ENCODE results near the gene SCAMP5.

SCAMP5 gene

DNA sequence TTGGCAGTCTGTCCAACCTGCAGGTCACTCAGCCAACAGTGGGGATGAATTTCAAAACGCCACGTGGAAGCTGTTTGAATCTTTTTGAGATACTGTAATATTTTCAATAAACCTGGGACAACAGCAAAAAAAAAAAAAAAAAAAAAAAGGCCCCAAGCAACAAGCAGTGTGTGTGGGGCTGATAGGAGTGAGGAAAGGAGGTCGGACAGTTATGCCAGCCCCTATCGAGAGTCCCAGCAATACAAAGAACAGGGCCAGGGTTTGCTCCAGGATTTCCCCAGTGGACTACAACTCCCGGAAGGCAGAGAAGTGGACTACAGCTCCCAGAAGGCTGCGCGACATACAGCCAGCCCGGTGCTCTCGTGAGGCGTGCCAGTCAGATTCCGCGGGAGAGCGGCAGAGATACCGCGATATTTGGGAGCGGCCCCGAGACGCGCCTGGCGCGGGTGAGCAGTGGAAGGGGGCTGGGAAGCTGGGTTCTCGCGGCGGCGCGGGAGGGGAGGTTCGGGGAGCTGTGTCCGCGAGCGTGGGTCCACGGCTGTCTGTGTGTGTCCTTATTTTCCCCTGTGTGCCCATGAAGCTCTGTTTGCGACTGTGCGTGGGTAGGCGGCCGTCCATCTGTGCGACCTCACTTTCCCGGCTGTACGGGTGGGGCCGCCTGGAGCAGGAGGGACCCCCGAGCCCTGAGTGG, 28.0 kb downstream of the SCAMP5 start, which contains the start of gene PPCDC:
PPCDC (plus strand) TSS at position 410 of the 691 bp plus-strand sequence. CDS start 4,729 bp downstream, outside the sequence.
- DNase-seq (ENCODE audit: low spot score), result peak; percentile 95

DNA sequence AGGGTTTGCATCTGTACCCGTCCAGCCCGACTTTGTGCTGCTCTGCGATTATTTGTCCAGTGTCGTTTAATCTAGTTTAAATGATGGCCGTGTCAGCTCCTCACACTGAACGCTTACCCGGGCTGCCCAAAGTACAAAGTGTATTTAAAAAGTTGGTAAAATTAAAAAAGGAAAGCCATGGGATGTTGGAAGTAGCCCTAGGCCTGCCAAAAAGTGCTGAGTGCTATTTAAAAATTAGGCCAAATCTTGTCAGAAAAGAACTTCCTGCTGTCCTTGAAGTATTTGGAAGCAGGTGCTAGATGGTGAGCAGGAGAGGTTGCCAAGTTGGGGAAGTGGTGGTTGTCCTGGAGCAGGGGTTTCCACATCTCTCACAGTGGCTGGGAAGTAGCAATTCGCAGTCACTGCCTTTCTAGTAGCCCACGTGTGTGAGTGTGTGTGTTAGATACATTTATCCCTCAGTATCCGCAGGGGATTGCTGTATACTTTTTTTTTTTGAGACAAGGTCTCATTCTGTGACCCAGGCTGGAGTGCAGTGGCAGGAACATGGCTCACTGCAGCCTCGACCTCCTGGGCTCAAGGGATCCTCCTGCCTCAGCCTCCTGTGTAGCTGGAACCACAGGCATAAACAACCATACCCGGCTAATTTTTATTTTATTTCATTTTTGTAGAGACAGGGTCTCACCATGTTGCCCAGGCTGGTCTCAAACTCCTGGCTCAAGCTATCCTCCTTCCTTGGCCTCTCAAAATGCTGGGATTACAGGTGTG, 28.7 kb downstream of the SCAMP5 start:
- no peak for DNase-seq (ENCODE audit: low spot score)

DNA sequence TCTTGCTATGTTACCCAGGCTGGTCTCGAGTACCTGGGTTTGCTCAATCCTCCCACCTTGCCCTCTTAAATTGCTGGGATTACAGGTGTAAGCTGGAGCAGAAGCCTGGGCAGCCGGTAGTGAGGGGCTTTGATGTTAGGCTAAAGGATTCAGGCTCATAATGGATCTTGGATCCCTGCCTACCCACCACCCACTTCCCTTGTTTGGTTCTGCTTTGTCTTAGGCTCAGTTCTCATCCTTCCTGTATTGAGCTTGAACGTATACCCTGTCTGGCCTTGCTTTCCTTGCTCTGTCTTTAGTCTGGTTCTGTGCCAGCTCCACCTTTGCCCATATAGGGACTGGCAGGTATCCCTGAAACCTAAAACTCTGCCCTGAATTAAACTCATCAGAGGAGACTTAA, 29.7 kb downstream of the SCAMP5 start:
- no peak for DNase-seq (ENCODE audit: low spot score)

DNA sequence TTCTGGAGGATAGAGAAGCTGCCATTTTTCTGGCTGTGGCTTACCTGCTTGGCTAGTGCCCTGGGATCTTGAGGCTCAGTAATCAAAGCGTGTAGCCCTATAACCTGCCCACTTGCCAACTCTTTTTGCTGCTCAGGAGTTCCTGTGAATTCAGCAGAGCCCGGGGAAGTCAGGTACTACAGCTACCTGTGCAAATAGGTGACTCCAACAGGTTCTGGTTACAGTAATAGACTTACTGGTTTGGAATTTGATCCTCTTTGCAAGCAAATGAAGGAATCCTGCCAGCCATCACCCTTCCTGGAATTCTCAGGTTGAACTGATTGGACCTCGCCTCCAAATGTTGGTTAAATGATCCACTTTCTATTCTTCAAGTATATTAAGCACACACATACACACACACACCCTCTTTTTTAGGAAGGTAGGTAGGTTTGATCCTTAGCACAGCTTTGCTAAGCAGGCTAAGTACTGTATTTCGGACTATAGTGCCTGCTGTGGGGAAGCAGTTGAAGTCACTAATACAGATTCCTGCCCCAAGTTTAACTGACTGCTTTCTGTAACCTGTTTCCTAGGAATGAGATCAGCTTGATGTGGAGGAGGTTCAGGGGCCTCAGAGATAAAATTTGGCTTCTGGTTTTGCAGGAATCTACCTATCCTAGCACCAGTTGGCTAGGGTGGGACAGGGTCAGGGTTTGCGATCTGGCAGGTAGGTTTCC, 30.3 kb downstream of the SCAMP5 start:
- DNase-seq (ENCODE audit: low spot score), result no peak

DNA sequence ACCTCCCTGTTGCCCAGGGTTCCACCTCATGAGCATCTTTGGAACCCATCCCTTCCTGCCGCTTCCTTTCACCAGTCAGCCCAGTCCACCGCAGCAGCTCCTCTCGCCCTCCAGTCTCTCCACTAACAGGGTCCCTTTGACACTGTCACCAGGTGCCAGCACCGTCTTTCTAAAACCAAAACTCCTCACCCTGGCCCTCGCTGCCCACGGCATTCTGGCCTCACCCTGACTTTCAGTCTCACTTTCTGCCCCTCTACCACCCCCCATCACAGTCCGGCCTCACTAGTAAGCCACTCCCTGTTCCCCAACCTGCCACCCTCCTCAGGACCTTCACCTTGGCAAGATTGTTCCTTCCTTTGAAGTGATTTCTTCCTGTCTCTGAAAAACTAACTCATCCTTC, 32.2 kb downstream of the SCAMP5 start:
- DNase-seq (ENCODE audit: low spot score), result no peak

DNA sequence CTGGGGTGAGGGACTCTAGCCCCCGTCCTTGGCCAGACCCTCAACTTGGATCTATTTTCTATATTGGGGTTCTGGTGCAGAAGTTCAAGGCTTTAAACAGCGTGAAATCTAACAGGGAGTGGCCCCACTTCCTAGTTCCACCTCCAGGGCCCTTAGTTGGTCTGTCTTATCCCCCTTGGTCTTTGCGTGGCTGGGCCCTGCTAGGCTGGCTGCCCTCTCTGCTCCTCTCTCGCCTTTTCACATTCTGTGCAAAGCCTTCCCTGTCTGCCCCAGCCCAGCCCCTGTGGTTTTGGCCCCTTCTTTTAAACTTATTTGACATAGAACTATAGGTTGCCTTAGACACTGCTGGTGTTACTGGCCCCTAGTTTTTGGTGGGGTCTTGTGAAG, 33.6 kb downstream of the SCAMP5 start:
- DNase-seq (ENCODE audit: low spot score), result no peak

DNA sequence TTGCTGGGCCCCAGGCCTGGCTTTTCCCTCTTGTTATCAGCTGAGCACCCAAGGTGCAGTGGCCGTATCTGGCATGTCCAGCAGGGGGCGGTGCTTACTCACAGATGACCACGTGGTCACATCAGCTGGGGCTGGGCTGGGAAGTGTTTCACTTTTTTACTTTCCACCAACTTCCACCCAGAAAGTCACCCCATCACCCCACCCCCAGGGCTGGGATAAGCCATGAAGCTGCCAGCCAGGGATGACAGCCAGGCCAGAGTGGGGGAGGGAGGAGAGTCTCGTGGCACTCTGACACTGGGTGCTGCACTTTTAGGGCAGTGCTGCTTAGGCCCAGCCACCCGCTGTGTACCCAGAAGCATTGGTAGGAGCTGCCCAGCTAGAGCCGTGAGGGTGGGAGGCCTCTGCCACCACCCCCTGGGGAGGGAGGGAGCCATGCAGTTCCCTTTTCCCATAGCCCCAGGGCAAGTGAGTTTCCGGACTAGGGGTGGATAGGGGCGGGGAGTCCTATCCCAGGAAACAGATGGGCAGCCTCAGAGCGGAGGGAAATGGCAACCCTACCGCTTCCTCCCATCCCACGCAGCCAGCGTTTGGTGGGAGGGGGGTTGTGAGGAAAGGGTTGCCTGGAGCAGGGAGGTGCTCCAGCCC, 34.1 kb downstream of the SCAMP5 start:
- DNase-seq (ENCODE audit: low spot score), result peak; percentile 62

DNA sequence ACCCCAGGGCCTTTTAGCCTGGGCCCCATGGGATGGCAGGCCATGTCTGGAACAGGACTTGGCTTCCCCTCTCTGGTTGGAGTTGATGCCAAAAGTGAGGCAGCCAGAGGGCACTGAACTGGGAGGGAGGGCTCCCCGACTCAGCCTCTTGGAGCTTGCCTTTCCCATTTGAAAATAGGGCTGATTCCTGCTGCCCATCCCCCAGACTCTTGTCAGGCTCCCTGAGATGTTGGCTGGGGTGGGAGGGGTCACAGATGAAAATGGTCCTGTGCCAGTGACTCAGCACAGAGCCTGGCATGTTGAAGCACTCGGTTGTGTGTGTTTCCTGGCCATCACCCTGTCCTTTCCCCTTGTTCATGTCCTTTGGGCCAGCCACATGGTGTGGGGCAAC, 34.7 kb downstream of the SCAMP5 start:
- no peak for DNase-seq (ENCODE audit: low spot score)

DNA sequence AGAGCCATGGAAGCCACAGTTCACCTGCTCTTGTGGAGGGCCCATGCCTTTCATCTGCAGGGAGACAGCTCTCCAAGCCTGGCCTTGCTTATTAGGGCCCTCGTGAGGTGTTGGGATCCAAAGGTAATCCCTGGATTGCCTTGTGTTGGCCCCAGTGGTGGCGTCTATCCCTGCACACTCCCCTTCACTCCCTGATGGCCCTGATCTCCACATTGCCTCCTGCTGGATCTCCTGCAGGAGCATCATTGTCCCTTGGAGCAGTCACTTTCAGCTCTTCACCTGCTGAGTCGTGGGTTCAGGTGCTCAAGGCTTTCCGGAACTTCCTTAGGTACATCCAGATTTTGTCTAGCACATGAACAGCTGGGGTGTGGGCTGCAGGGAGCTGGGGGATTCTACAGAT, 35.1 kb downstream of the SCAMP5 start:
- no peak for DNase-seq (ENCODE audit: low spot score)

DNA sequence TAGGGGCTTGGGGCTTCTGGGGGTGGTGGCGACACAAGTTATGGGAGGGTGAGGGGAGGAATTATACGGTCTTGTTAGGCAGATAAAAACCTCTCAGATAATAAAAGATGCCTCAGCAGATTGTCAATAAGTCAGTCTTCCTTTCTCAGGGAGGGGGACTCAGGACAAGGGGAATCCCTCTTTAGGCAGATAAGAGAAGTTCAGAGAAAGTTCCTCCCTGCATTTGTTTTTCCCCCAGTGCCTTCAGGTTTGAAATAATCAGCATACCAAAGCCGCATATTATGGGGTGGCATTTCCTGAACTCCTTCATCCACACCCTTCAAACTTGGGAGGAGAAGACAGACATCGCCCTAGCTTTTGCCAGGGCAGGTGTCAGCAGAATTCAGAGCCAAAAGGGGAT, 36.5 kb downstream of the SCAMP5 start:
- DNase-seq (ENCODE audit: low spot score), result no peak

DNA sequence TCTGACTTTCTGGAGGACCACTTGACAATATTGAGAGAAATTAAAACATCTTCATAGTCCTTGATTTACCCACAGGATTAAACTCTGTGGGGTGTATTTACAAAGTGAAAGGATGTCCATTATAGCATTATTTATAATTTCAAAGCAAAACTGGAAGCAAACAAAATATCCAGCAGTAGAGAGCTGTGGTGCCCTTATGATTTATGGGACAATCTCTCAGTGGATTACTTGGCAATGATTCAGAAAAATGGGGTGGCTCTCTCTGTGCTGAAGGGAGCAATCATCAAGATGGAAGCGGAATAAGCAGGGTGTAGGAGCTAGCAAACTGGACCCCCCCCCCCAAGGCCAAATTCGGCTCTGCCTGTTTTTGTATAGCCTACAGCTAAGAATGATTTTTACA, 37.0 kb downstream of the SCAMP5 start:
- no peak for DNase-seq (ENCODE audit: low spot score)

DNA sequence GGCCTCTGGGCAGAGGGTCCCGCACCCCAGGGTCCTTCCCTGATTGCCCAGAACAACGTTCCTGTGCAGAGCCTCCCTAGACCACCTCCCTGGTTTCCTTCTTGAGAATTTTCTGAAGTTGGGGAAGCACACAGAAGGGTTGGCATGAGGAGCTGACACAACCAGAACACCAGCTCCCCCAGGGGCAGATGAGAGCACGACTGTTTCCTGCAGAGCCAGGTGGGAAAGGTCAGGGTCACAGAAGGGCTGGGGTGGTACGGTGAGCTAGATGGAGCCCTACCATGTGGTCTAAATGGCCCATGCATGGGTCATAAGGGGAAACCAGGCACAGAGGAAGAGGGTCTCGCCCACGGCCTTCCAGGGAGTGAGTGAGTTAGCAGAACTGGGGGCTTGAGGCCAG, 38.4 kb downstream of the SCAMP5 start:
- DNase-seq (ENCODE audit: low spot score), result no peak

DNA sequence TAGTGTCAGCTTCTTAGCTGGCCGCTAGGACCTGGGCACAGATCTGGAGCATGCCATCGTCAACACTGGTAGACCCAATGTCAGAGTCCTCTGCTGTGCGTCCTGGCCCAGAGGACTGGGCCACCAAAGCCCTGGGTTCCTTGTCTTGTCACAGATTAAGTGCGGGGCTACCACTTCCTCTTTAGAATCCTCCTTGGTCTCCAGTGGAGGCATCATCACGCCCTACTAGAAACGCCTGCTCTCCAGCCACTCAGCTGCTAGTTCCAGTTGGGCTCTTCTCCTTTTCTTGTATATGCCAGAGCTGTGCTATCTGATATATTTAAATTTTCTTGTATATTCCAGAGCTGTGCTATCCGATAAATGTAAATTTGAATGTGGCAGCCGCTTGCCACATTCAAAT, 39.3 kb downstream of the SCAMP5 start:
- no peak for DNase-seq (ENCODE audit: low spot score)

DNA sequence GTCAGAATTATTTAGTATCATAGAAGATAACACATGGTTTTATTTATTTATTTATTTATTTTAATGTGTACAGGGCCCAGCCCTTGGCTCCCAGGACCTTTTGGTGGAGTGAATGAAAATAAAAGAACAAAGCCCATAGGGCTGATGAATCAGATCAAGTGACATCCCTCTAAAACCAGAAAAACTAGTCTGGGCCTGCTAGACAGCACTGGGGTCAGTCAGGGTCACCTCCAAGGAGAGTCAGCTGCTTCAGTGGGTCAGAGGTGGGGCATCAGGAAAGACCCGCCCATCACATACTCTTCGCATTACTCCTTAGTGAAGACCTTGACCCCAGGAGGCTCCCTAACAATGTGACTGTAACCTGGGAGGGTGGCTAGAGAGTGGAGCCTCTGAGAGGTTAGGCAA, 40.9 kb downstream of the SCAMP5 start:
- peak; percentile 75 for DNase-seq (ENCODE audit: low spot score)

DNA sequence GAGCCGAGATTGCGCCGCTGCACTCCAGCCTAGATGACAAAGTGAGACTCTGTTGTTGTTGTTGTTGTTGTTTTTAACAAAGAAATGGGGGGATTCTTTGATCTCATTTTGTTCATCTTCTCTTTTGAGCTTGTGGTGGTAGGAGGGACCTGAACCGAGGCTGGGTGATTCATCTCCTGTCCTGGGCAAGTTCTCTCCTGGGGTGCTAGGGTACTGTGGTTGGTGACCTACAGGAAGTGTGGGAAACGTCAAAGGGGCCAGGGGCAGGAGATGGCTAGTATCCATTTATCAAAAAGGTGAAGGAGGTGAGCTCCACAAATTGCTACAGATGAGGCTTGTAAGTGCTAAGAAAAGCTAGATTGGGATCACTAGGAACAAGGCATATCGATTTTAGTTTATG, 42.3 kb downstream of the SCAMP5 start:
- peak; percentile 49 for DNase-seq (ENCODE audit: low spot score)

DNA sequence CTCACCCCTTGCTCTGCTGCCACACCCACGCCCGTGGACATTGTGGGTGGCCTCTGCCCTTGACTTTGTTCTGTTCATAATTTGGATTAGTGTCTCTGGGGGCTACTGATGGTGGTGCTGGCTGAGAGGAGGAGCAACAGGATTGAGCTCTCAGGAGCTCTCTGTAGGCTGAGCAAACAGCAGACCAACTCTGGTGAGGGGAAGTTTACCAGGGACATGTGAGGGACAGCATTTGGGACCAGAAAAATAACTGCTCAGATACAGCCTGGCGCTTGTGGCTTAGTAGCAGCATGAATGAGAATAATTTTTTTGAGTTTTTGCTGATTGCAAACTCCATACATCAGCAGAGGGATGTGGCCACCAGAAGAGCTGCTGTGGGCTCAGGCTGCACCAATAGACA, 42.9 kb downstream of the SCAMP5 start:
- no peak for DNase-seq (ENCODE audit: low spot score)

DNA sequence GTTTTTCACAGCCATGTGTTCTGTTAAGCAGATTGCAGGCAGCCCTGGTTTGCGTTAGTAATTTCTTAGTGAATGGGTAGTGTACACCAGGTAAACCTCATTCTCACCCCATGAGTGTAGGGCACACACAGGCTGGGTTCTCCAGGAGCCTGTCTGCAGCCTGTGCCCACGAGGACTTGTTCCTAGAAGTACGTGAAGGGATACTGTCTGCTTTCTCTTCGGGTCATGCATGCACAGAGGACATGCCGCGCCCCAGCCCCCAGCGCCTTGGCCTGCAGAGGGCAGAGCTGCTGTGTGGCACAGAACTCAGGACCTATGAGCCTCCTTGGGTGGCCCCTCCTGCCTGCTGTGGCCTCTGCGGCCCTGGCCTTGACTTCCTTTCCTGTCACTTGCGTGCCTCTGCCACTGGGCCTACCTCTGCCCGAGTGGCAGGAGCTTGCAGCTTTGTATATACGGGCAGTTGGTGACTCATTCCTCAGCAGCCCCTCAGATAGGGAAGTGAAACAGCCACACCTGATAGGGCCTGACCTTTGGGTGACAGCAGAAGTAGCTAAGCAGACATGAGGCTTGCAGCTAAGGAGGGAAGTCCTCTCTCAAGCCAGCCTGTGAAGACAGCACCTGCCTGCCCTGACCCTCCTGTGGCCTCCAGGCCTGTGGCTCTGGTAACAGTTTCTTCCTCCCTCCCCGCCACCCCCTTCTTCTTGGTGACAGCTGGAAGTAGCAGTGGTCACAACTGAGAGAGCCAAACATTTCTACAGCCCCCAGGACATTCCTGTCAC, 47.6 kb downstream of the SCAMP5 start:
- DNase-seq (ENCODE audit: low spot score), result peak; percentile 85

DNA sequence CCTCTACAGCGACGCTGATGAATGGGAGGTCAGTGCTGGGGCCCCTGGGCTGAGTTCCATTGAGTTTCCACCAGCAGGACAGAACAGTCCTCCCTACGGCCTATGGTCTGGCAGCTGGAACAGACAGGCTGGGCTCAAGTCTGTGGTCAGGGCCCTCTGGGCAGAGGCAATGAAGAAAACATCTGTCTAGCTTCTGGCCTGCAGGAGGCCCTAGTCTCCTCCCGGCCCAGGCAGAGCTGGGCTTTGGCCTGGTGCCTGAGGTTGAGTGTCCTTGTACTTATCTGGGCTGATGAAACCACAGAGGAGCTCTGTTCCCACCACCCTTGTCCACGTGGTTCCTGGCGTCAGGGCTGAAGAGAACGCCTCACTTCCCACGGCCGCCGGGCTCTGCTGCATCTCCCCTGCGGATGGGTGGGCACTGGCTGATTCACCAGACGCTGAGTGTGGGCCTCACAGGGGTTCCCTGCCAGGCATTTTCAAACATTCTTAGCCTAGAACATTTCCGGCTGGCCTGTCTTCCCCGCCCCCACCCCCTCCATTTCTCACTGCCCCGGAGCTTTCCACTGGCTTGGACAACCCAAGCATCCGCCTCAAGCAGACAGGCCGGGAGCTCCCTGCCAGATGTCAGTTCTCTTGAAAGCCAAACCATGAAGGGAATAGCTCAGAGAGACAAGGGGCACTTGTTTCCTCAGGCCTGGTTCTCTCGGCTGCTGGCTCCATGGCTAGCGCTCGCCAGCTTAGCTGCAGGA, 48.3 kb downstream of the SCAMP5 start:
- peak; percentile 36 for DNase-seq (ENCODE audit: low spot score)

DNA sequence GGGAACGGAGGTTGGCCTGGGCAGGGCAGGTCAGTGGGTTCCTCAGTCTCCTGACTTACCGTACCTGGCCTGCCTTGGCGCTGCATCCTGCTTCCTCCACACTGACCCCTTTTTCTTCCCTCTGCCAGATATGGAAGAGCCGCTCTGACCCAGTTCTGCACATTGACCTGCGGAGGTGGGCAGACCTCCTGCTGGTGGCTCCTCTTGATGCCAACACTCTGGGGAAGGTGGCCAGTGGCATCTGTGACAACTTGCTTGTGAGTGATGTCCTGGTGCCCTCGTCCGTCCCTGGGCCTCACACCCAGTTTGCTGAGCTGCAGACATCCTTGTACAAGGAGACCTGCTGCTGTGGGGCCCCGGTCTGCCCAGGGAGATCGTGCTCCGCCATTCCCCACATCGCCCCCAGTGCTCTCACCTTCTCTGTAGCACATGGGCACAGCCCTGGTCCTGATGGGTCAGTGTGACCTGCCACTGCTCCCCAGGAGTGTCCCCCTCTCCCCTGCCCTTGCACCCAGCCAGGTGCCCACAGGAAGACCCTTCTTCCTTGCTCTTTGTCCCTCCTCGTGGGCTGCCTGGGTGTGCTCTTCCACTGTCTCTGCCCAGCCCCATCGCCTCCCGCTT, 49.0 kb downstream of the SCAMP5 start:
- DNase-seq (ENCODE audit: low spot score), result no peak

DNA sequence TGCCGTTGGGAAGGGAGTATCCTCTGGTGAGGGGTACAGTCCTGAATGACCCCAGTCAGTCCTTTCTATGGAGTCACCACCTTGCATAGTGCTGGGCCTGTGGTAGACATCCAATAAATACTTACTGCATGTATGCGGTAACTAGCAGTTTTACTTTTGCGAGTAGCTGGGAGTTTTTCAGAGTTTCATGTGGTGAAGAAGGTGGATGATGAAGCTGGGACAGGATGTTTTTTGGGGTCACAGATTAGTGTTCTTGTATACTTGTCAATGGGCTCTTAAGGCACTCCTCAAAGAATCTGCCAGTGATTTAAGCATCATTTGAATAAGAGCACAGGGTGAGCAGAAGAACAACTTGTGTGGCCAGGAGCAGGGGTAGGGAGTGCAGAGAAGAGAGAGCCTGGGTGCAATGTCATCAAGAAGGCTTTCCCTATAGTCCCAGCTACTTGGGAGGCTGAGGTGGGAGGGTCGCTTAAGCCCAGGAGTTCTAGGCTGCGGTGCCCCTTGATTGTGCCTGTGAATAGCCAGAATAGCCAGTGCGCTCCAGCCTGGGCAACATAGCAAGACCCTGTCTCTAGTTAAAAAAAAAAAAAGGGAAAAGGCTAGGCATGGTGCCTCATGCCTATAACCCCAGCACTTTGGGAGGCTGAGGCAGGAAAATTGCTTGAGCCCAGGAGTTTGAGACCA, 50.1 kb downstream of the SCAMP5 start:
- DNase-seq (ENCODE audit: low spot score), result no peak

Data from SW480 (cell line).